Stimulated activated CD4-positive, alpha-beta T cell treated with anti-CD3 and anti-CD28 coated beads, Interleukin-2, amount 100 ng/mL, for 4 hours (primary cell): ENCODE measurements around the gene CRB1.
"Not testable (repeated sequence)": the region's sequence is repeated elsewhere in the genome, so short reads cannot be mapped to it uniquely, and the experiment has no call there.

Source experiments
- DNase-seq: peaks from one replicate; pipeline ENCODE4 v3.0.0-alpha.2; 2020; ENCODE audit warnings: low read depth

The CRB1 gene

GRCh38 chr1:197402189-197402588, 134.1 kb downstream of the CRB1 start:
- no peak for DNase-seq

GRCh38 chr1:197404774-197405173, 136.7 kb downstream of the CRB1 start:
- DNase-seq: not testable (repeated sequence)

GRCh38 chr1:197405614-197406013, 137.6 kb downstream of the CRB1 start:
- not testable (repeated sequence) for DNase-seq

- DNase-seq: no peak
Observed at GRCh38 chr1:197413564-197413963, 145.5 kb downstream of the CRB1 start.

- DNase-seq: no peak
Observed at GRCh38 chr1:197415221-197415620, 147.2 kb downstream of the CRB1 start.

GRCh38 chr1:197418693-197419092, 150.6 kb downstream of the CRB1 start:
- no peak for DNase-seq

- no peak for DNase-seq
Observed at GRCh38 chr1:197422993-197423392, 154.9 kb downstream of the CRB1 start.

GRCh38 chr1:197424380-197424779, 156.3 kb downstream of the CRB1 start:
- no peak for DNase-seq

- no peak for DNase-seq
Observed at GRCh38 chr1:197429372-197429771, 161.3 kb downstream of the CRB1 start.

GRCh38 chr1:197435224-197435623, 167.2 kb downstream of the CRB1 start:
- DNase-seq: no peak

- no peak for DNase-seq
Observed at GRCh38 chr1:197437601-197438000, 169.5 kb downstream of the CRB1 start.

GRCh38 chr1:197438010-197438790, 170.1 kb downstream of the CRB1 start:
- DNase-seq: no peak

- DNase-seq: no peak
Observed at GRCh38 chr1:197439708-197440280, 171.7 kb downstream of the CRB1 start.

GRCh38 chr1:197440715-197441114, 172.7 kb downstream of the CRB1 start:
- no peak for DNase-seq

GRCh38 chr1:197441999-197442414, 174.0 kb downstream of the CRB1 start:
- DNase-seq: no peak

- DNase-seq: no peak
Observed at GRCh38 chr1:197444755-197445154, 176.7 kb downstream of the CRB1 start.

GRCh38 chr1:197448121-197448779, 180.2 kb downstream of the CRB1 start:
- DNase-seq: no peak

GRCh38 chr1:197451381-197451780, 183.3 kb downstream of the CRB1 start:
- no peak for DNase-seq

- DNase-seq: no peak
Observed at GRCh38 chr1:197453376-197454058, 185.5 kb downstream of the CRB1 start.

GRCh38 chr1:197462539-197462938, 194.5 kb downstream of the CRB1 start:
- DNase-seq: no peak

- DNase-seq: no peak
Observed at GRCh38 chr1:197463142-197463541, 195.1 kb downstream of the CRB1 start.

GRCh38 chr1:197464044-197464443, 196.0 kb downstream of the CRB1 start:
- DNase-seq: no peak
